GM21529 (cell line): ENCODE results near the gene NFIA.

Source experiments
- ATAC-seq: cut with Tn5 transposase; IDR thresholded peaks from one replicate; pipeline ENCODE4 v1.9.1; 2021; ENCODE audit not compliant: unreplicated experiment

The NFIA gene

GRCh38 chr1:61419657-61420056 is 337.3 kb downstream of the NFIA start:
- no peak for ATAC-seq

- ATAC-seq: no peak
Measured at GRCh38 chr1:61420243-61420642, 337.9 kb downstream of the NFIA start.

DNA sequence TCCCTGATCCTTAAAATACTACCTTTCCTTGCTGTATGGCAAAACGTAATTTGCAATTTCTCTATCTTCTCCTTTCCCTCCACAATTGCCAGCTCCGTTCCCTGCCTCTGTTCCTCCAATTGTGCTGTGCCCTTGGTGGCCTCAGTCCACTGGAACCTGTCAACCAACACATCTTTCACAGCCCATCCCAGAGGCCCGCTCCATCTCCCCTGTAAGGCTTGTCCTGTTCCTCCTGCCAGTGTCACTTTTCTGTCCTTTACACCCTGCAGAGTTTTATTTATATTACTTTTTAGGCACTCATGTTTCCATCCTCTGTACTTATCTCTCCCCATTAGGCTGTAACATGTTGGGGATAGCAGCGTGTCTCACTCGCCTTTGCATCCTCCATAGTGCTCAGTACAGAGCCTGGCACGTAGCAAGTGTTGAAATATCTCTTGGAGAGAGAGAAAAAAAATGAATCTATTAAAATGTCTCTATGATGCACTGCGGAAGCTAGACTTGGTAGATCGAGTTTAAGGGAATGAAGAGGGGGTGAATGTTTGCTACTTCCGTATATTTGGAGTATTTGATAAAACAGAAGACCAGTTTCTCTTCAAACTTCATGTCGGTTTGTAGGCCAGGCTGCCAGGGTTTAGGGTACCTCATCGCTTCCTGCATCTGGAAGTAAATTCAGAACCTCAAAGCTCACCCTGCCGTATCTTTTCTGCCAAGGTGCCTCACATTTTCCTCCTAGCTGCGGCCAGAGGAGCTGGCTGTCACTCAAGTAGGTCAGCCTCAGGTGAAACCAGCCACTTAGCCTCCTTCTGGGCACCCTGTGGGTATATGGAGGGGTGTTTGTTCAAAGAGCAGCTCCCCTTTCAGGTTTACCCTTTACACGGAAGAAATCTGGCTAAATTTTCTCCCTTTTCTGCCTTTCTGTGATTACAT is 338.8 kb downstream of the NFIA start:
- no peak for ATAC-seq

DNA sequence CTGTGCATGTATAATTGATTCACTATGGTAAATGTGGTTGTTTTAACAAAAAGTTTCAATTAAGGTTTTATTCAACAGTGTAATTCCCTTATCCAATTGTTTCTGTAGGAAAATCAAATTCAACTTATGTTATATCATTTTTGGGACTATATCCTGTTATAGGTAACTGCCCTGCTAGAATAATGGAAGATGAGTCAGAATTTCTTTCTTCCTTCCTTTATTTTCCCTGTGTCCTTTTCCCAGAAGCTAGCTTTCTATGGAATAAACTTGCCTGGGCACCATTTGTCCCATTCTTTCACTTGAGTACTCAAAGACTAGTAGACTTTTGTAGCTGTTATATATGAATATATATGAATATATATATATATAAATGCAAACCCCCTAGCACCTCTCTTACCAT is 341.3 kb downstream of the NFIA start:
- ATAC-seq: no peak

GRCh38 chr1:61424382-61424781 is 342.0 kb downstream of the NFIA start:
- no peak for ATAC-seq

GRCh38 chr1:61425040-61425439 is 342.7 kb downstream of the NFIA start:
- no peak for ATAC-seq

DNA sequence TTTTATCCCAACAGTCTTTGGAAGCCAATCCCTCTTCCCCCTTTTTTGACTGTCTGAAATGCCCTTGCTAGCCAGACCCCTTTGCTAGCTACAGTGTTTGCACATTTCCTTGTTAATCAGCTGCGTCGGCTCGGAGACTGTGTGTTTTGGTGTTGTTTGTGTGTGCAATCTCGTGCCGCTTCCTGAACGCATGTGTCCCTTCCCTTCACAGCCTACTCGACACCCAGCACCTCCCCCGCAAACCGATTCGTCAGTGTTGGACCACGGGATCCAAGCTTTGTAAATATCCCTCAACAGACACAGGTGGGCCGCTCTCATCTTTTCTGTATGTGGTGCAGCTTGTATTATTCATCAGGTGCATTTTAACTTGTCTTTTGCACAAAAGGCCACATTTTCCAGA is 343.9 kb downstream of the NFIA start:
- ATAC-seq: no peak

- no peak for ATAC-seq
Measured at GRCh38 chr1:61426885-61427284, 344.5 kb downstream of the NFIA start.

DNA sequence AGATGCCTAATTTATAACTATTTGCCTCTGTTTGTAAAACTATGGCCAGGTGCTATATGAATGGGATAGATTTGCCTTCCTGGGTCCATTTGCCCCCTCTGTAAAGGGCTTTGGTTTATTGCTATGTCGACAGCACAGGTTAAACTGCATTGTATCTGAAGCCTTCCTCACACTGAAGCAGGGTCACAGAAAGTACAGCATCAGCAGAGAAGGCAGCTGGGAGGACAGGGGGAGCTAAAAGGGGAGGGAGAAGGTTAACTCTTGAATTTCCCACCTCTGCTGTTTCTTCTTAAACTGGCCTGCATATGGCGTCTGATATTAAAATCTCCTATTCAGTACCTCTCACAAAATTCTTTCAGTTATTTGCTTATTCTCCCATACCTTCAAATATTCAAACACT is 345.1 kb downstream of the NFIA start:
- ATAC-seq: no peak

GRCh38 chr1:61428146-61428545 is 345.8 kb downstream of the NFIA start:
- ATAC-seq: no peak

DNA sequence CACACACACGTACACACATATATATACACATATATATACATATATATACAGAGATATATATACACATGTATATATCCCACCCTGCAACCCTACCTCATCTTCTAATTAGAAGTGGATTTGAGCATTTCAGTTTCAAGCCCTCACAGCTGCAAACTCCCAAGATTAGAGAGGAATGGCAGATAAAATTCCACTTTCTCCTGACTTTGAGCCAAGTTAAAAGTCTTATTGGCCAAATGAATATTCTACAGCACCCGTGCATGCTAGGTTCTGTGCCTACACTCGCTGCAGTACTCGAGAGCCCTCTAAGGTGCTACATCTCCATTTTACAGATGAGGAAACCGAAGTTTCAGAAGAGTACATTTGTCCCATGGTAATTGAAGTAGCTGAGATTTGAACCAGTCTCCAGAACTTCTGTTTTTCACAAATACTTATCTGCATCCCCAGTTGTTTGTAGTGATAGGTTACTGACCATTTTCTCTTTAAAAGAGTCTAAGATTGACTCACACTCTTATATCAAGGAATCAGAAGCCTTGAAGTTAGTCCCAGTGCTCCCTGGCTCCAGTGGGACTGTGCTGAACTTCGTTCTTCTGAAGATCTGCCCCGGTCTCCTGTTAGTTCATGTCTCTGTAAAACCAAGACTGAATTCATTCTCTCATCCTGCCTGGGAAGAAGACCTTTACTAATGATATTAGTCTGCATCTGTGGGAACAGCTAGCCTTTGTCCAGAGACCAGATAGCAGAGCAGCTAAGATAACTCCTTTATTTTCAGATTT is 350.4 kb downstream of the NFIA start:
- ATAC-seq: no peak

- ATAC-seq: no peak
Measured at GRCh38 chr1:61433646-61434045, 351.3 kb downstream of the NFIA start.

DNA sequence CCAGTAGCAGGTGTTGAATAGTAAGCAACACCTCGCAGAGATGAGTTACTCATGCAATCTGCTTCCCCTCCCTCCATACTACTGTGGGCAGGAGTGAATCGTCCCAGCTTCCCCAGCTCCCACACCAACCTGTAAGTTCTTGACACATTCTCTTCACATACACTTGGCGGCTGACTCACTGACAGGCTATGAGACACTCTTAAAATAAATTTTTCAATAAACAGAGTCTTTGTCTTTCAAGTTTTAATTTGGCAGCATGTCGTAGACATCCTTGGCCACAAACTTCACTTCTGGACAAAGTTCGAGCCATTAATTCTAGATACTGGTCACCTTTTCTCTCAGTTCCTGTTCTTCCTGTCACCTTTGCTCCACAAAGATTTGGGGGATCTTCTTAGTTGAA is 351.9 kb downstream of the NFIA start:
- no peak for ATAC-seq

DNA sequence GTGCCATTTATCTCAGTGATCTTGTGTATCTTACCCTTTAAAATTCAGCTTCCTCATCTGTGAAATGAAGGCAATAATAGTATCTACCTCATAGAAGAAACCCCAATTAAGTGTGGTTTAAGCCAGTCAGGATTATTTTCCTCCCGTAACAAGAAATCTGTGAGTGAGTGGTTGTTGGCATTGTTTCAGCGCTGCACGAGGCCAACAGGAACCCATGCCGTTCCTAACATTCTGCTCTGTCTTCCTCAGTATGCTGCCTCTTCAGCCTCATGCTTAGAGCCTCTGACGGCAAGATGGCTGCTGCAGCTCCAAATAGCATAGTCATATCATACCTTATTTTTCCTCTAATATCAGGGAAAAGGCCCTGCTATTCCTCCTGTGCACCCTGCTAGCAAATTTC is 352.9 kb downstream of the NFIA start:
- no peak for ATAC-seq

GRCh38 chr1:61436016-61436415 is 353.7 kb downstream of the NFIA start:
- ATAC-seq: no peak

DNA sequence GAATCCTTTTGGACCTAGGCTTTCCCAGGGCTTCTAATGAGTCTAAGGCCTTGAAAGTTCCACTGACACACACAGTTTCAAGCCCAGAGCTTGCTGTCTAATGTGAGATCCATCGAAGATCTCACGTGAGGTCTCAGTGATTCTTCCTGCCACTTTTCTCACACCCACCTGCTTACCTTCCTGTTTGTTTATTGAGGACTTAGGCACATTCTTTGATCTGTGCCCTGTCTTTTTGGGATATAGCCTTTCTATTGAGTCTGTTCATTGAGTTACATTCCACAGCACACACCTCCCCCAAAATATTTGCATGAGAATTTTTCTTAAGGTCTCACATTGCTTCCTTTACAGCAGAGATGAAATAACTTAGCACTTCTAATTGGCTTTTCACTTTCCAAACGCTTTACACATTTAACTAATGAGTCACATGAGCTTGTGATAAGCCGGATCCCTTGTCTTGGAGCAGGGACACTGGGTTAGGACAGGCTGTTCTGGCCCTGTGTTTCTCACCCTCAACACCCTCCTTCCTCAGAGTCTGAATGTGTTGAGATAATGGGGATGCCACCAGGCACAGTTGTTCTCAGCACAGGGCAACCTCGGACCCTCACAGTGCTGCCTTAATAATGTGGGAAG is 354.2 kb downstream of the NFIA start:
- no peak for ATAC-seq

GRCh38 chr1:61439234-61439633 is 356.9 kb downstream of the NFIA start:
- no peak for ATAC-seq

- ATAC-seq: no peak
Measured at GRCh38 chr1:61441723-61442262, 359.4 kb downstream of the NFIA start.

DNA sequence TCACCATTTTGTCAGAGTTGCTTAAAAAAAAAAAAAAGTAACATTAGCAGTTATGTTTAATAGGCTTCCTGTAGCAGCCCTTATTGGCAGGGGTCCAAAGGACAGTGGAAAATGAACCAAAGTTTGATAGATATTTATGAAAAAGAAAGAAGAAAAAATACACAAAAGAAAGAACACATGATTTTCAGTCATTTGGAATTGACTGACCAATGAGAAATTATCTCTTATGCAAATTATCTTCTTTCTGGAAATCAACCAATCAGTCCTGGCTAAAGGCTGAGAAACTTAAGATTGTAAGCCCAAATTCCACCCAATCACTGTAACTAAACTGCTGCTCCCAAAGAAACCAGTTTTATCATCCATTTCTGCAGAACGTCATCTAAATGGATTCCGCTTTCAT is 360.2 kb downstream of the NFIA start:
- ATAC-seq: no peak

GRCh38 chr1:61444288-61444687 is 361.9 kb downstream of the NFIA start:
- ATAC-seq: no peak

DNA sequence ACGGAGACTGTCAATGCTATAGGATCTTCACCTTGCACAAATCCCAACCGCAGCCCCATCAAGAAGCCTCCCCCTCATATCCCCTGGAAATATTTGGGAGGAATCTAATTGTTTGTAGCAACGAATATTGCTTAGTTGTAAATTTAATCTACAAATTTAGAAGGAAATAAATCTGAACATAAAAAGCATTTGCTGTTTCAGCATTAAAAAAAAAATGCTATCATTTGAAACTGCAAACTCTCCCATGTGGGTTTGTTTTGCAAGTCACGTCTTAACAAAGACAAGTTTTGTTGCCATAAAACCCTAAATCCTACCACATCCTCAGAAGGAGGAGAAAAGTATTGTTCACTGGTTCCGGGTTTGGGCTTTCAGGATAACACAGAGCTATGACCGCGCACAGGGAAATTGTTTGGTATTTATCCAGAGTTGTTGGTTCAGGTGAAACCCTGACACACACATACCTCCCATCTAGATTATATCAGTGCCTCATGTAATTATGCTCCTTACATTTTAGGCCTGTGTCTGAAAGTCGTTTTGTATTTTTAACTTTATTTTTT is 363.0 kb downstream of the NFIA start:
- no peak for ATAC-seq
